Gastrocnemius medialis (tissue), 4 donors: Measurements from ENCODE around the gene ZNF800. TPM values are rescaled to one million over a fixed set of nuclear protein-coding genes. Genes with fewer than 3 reads are reported as not detected.
"Not testable (repeated sequence)": the region's sequence is repeated elsewhere in the genome, so short reads cannot be mapped to it uniquely, and the experiment has no call there.

ENCODE experiments used
- ATAC-seq, 2 donors: fragments of 150-250 bp; one replicate each; pipeline ENCODE4 v1.9.1; 2016
- DNase-seq, 2 donors: peaks; one replicate each; pipeline ENCODE4 v3.0.0-alpha.2; 2019
- H3K27ac ChIP-seq, 4 donors: fragments of 200-600 bp; sonication (generic); 1 replicate in 1 of 4; 2 replicates in 3 of 4; pipeline ENCODE4 v1.5.1; 2016 to 2018; ENCODE audit warnings: mild to moderate bottlenecking in 2 of 4, moderate library complexity in 1 of 4
- H3K27me3 ChIP-seq, 3 donors: fragments of 200-600 bp; sonication (generic) in 2 of 3; 1 replicate in 1 of 3; 2 replicates in 2 of 3; pipeline versions ENCODE4 v1.5.1 to v1.6.0; 2016 to 2019; ENCODE audit warnings: mild to moderate bottlenecking in 1 of 3, moderate library complexity in 1 of 3
- H3K36me3 ChIP-seq, 2 donors: fragments of 200-600 bp; sonication (generic) in 1 of 2; one replicate each; pipeline ENCODE4 v1.5.1; 2017 to 2018
- H3K4me1 ChIP-seq, 2 donors: fragments of 200-600 bp; sonication (generic) in 1 of 2; one replicate each; pipeline ENCODE4 v1.5.1; 2016 to 2017; ENCODE audit warnings: mild to moderate bottlenecking in 2 of 2
- H3K4me3 ChIP-seq, 4 donors: fragments of 200-600 bp; sonication (generic) in 3 of 4; 1 replicate in 1 of 4; 2 replicates in 3 of 4; pipeline ENCODE4 v1.5.1; 2016 to 2019; ENCODE audit warnings: mild to moderate bottlenecking in 2 of 4
- H3K9me3 ChIP-seq, 3 donors: fragments of 200-600 bp; sonication (generic) in 2 of 3; 1 replicate in 1 of 3; 2 replicates in 2 of 3; pipeline ENCODE4 v1.5.1; 2016 to 2019
- CTCF ChIP-seq, 5 experiments: fragments of 450-650 bp in 3 of 5; fragments of 200-600 bp in 2 of 5; sonication (generic) in 2 of 5; IDR thresholded peaks in 4 of 5; conservative IDR thresholded peaks in 1 of 5; 1 replicate in 4 of 5; 2 replicates in 1 of 5; pipeline ENCODE4 v1.5.1; 2016 to 2019; ENCODE audit warnings: antibody characterized with exemption in 5 of 5, mild to moderate bottlenecking in 3 of 5, moderate library complexity in 3 of 5
- POLR2A ChIP-seq, 2 donors: fragments of 450-650 bp; IDR thresholded peaks; one replicate each; pipeline ENCODE4 v1.6.1; 2017; ENCODE audit warnings: antibody characterized with exemption in 2 of 2, mild to moderate bottlenecking in 2 of 2, moderate library complexity in 2 of 2
- in situ Hi-C, 4 donors: fragments of 200-750 bp; cut with MboI; loops; one replicate each; pipeline versions ENCODE4 v1.15.0 to v1.8.0; 2017; ENCODE audit warnings: low sequenced_read_pairs in 4 of 4
- intact Hi-C: fragments of 100-400 bp; cut with DNase I; formaldehyde crosslinking; loops from one replicate; pipeline ENCODE4 v1.15.1; 2023; ENCODE audit warnings: low total_unique reads
- total RNA-seq, 4 donors: library from RNA; depleted of rRNA; stranded (reverse); fragments of >200 nt; gene quantifications; one replicate each; pipeline versions ENCODE4 v1.1.0 to v1.2.3, GENCODE V29; 2016

The ZNF800 gene
- total RNA-seq, 4 donors from 2014 or later, result 22.1 to 41.3 (median 30.1) TPM

GRCh38 chr7:127437241-127437640, 44.7 kb upstream of the ZNF800 start:
- Histone ChIP-seq H3K9me3 (no peaks in the 10 kb centered on the region), H3K27me3 (no peaks in the 10 kb centered on the region), H3K27ac (no peak overlapping the region), H3K4me1 (no peaks in the 10 kb centered on the region), H3K4me3 (no peak overlapping the region), H3K36me3 (no peaks in the 10 kb centered on the region)
- intact Hi-C loops (no loop called here), in situ Hi-C loops (no loop called here)
- TF ChIP-seq CTCF (IDR thresholded peaks at IDR 0.05 in 4 of 5, conservative IDR thresholded peaks at IDR 0.05 in 1 of 5) (no peak), POLR2A (IDR thresholded peaks at IDR 0.05) (no peak)
- DNase-seq (no peak), ATAC-seq (no peak)

DNA sequence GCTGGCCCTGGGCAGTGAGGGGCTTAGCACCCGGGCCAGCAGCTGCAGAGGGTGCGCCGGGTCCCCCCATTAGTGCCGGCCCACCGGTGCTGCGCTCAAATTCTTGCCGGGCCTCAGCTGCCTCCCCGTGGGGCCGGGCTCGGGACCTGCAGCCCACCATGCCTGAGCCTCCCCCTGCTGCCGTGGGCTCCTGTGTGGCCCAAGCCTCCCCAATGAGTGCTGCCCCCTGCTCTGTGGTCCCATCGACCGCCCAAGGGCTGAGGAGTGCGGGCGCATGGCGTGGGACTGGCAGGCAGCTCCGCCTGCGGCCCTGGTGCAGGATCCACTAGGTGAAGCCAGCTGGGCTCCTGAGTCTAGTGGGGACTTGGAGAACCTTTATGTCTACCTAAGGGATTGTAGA, 36.8 kb upstream of the ZNF800 start:
- H3K36me3 ChIP-seq, H3K4me1 ChIP-seq, H3K27ac ChIP-seq, intact Hi-C loops, H3K9me3 ChIP-seq, H3K4me3 ChIP-seq, DNase-seq, ATAC-seq, in situ Hi-C loops, H3K27me3 ChIP-seq: not testable (repeated sequence)

DNA sequence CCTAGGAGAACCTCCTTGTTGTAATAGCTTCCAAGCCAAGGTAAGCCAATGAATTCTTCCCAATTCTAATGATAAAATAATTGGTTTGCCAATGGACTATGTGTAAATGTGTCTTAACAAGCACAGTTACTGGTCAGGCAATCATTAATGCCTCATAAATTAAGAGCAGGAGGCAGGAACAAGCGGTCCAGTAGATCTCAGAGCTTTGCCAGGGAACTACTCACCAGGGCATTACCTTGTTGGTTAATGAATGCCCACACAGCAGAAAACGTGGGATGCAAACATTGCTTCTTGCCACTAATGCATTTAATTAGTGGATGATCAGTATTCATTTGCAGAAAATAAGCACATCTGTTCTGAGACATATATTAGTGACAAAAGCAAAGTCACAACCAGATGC, 26.7 kb upstream of the ZNF800 start:
- DNase-seq (no peak), ATAC-seq (no peak)
- intact Hi-C loops (no loop called here), in situ Hi-C loops (no loop called here)
- Histone ChIP-seq H3K27me3 (no peaks in the 10 kb centered on the region), H3K9me3 (no peaks in the 10 kb centered on the region), H3K4me3 (no peak overlapping the region), H3K4me1 (no peaks in the 10 kb centered on the region), H3K36me3 (no peaks in the 10 kb centered on the region), H3K27ac (no peak overlapping the region)
- no peak for TF ChIP-seq POLR2A (IDR thresholded peaks at IDR 0.05)
- TF ChIP-seq CTCF (IDR thresholded peaks at IDR 0.05 in 4 of 5, conservative IDR thresholded peaks at IDR 0.05 in 1 of 5), result no peak

DNA sequence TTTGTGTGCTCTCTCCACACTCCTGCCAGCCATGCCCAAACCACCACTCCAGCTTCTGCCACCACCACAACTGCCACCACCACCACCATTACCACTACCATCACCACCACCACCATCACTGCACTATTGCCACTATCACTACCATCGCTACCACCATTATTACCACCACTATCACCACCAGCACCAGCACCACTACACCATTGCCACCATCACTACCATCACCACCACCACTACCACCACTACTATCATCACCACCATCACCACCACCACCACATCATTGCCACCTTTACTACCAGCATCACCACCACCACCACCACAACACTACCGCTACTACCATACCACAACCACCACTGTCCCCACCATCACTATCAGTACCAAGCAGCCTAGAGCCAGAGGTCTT, 26.0 kb upstream of the ZNF800 start:
- Histone ChIP-seq H3K4me3 (no peak overlapping the region), H3K27me3 (no peaks in the 10 kb centered on the region), H3K27ac (no peak overlapping the region), H3K4me1 (no peaks in the 10 kb centered on the region), H3K9me3 (no peaks in the 10 kb centered on the region), H3K36me3 (no peaks in the 10 kb centered on the region)
- ATAC-seq (no peak), DNase-seq (no peak)
- no peak for TF ChIP-seq CTCF (IDR thresholded peaks at IDR 0.05 in 4 of 5, conservative IDR thresholded peaks at IDR 0.05 in 1 of 5)
- intact Hi-C loops (no loop called here), in situ Hi-C loops (no loop called here)

GRCh38 chr7:127417346-127417745, 24.8 kb upstream of the ZNF800 start:
- H3K9me3 ChIP-seq, result no peaks in the 10 kb centered on the region
- no peaks in the 10 kb centered on the region for H3K27me3 ChIP-seq
- in situ Hi-C loops, result no loop called here
- no peak overlapping the region for H3K27ac ChIP-seq
- DNase-seq (no peak), ATAC-seq (no peak)
- H3K4me3 ChIP-seq, result no peak overlapping the region
- intact Hi-C loops, result no loop called here
- H3K4me1 ChIP-seq, result no peaks in the 10 kb centered on the region
- H3K36me3 ChIP-seq, result no peaks in the 10 kb centered on the region
- no peak for TF ChIP-seq POLR2A (IDR thresholded peaks at IDR 0.05)
- no peak for TF ChIP-seq CTCF (IDR thresholded peaks at IDR 0.05 in 4 of 5, conservative IDR thresholded peaks at IDR 0.05 in 1 of 5)
